Measurements from ENCODE around the gene TCF7L2. TPM values are rescaled to one million over a fixed set of nuclear protein-coding genes. Genes with fewer than 3 reads are reported as not detected.

Gene TCF7L2
- polyA plus RNA-seq, 1 donor from 2014 or later, result 1.7 TPM

- Histone ChIP-seq H3K4me2 (ENCODE audit: low read length) (no peak overlapping the region), H3K9me3 (ENCODE audit: low read length) (no peaks in the 10 kb centered on the region)
Observed at GRCh38 chr10:113049881-113050280, 99.8 kb downstream of the TCF7L2 start.

GRCh38 chr10:113052076-113052830 lies 102.2 kb downstream of the TCF7L2 start:
- Histone ChIP-seq H3K36me3 (ENCODE audit: insufficient read depth, low read length) (no peaks in the 10 kb centered on the region), H4K20me1 (ENCODE audit: insufficient read depth) (no peaks in the 10 kb centered on the region)

More at GRCh38 chr10:113049881-113050280, 99.8 kb downstream of the TCF7L2 start:
- H3K79me2 ChIP-seq (replicated peaks; ENCODE audit: insufficient read depth, low read length), result peaks cover 2% of the 10 kb centered on the region
- no peak overlapping the region for H3K4me3 ChIP-seq (ENCODE audit: low read length)
- no peaks in the 10 kb centered on the region for H3K9me2 ChIP-seq (ENCODE audit: insufficient read depth, low read length)
- H3K9ac ChIP-seq (ENCODE audit: low read length), result no peak overlapping the region
- no peak overlapping the region for H2AFZ ChIP-seq (ENCODE audit: low read depth, low read length)
- H3K27ac ChIP-seq (ENCODE audit: low read length), result no peak overlapping the region
- no peaks in the 10 kb centered on the region for H3K36me3 ChIP-seq (ENCODE audit: insufficient read depth, low read length)
- TF ChIP-seq, protein P1, sequence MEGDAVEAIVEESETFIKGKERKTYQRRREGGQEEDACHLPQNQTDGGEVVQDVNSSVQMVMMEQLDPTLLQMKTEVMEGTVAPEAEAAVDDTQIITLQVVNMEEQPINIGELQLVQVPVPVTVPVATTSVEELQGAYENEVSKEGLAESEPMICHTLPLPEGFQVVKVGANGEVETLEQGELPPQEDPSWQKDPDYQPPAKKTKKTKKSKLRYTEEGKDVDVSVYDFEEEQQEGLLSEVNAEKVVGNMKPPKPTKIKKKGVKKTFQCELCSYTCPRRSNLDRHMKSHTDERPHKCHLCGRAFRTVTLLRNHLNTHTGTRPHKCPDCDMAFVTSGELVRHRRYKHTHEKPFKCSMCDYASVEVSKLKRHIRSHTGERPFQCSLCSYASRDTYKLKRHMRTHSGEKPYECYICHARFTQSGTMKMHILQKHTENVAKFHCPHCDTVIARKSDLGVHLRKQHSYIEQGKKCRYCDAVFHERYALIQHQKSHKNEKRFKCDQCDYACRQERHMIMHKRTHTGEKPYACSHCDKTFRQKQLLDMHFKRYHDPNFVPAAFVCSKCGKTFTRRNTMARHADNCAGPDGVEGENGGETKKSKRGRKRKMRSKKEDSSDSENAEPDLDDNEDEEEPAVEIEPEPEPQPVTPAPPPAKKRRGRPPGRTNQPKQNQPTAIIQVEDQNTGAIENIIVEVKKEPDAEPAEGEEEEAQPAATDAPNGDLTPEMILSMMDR (IDR thresholded peaks at IDR 0.05; ENCODE audit: poor library complexity, severe bottlenecking), result no peak
- no peak for TF ChIP-seq EZH2 (IDR thresholded peaks at IDR 0.05; ENCODE audit: borderline replicate concordance, insufficient read depth, low read length, poor library complexity, severe bottlenecking)
- no peak for TF ChIP-seq SMC3 (conservative IDR thresholded peaks at IDR 0.05; ENCODE audit: poor library complexity)
- TF ChIP-seq, protein P2, sequence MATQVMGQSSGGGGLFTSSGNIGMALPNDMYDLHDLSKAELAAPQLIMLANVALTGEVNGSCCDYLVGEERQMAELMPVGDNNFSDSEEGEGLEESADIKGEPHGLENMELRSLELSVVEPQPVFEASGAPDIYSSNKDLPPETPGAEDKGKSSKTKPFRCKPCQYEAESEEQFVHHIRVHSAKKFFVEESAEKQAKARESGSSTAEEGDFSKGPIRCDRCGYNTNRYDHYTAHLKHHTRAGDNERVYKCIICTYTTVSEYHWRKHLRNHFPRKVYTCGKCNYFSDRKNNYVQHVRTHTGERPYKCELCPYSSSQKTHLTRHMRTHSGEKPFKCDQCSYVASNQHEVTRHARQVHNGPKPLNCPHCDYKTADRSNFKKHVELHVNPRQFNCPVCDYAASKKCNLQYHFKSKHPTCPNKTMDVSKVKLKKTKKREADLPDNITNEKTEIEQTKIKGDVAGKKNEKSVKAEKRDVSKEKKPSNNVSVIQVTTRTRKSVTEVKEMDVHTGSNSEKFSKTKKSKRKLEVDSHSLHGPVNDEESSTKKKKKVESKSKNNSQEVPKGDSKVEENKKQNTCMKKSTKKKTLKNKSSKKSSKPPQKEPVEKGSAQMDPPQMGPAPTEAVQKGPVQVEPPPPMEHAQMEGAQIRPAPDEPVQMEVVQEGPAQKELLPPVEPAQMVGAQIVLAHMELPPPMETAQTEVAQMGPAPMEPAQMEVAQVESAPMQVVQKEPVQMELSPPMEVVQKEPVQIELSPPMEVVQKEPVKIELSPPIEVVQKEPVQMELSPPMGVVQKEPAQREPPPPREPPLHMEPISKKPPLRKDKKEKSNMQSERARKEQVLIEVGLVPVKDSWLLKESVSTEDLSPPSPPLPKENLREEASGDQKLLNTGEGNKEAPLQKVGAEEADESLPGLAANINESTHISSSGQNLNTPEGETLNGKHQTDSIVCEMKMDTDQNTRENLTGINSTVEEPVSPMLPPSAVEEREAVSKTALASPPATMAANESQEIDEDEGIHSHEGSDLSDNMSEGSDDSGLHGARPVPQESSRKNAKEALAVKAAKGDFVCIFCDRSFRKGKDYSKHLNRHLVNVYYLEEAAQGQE (IDR thresholded peaks at IDR 0.05; ENCODE audit: borderline replicate concordance), result no peak
- TF ChIP-seq MXI1 (conservative IDR thresholded peaks at IDR 0.05; ENCODE audit: poor library complexity, severe bottlenecking), result no peak
- TF ChIP-seq EP300 (conservative IDR thresholded peaks at IDR 0.05; ENCODE audit: poor library complexity, severe bottlenecking), result no peak
- TF ChIP-seq RAD21 (conservative IDR thresholded peaks at IDR 0.05), result no peak
- TF ChIP-seq TAF1 (IDR thresholded peaks at IDR 0.05; ENCODE audit: low read depth), result no peak
- no peak for TF ChIP-seq POLR2AphosphoS5 (IDR thresholded peaks at IDR 0.05)
- H4K20me1 ChIP-seq (ENCODE audit: insufficient read depth), result no peaks in the 10 kb centered on the region
- H3K27me3 ChIP-seq (ENCODE audit: insufficient read depth, low read depth, low read length), result no peaks in the 10 kb centered on the region
- H3F3A ChIP-seq (ENCODE audit: insufficient read depth, low read length, poor library complexity, severe bottlenecking), result no peaks in the 10 kb centered on the region

More at GRCh38 chr10:113052076-113052830, 102.2 kb downstream of the TCF7L2 start:
- TF ChIP-seq MXI1 (conservative IDR thresholded peaks at IDR 0.05; ENCODE audit: poor library complexity, severe bottlenecking), result no peak
- no peak for TF ChIP-seq TAF1 (IDR thresholded peaks at IDR 0.05; ENCODE audit: low read depth)
- no peak for TF ChIP-seq EP300 (conservative IDR thresholded peaks at IDR 0.05; ENCODE audit: poor library complexity, severe bottlenecking)
- no peak for TF ChIP-seq EZH2 (IDR thresholded peaks at IDR 0.05; ENCODE audit: borderline replicate concordance, insufficient read depth, low read length, poor library complexity, severe bottlenecking)
- TF ChIP-seq POLR2AphosphoS5 (IDR thresholded peaks at IDR 0.05), result no peak
- no peak for TF ChIP-seq RAD21 (conservative IDR thresholded peaks at IDR 0.05)
- TF ChIP-seq, protein P1 (IDR thresholded peaks at IDR 0.05; ENCODE audit: poor library complexity, severe bottlenecking), result no peak
- no peak for TF ChIP-seq SMC3 (conservative IDR thresholded peaks at IDR 0.05; ENCODE audit: poor library complexity)
- TF ChIP-seq, protein P2 (IDR thresholded peaks at IDR 0.05; ENCODE audit: borderline replicate concordance), result no peak
- Histone ChIP-seq H3K27me3 (ENCODE audit: insufficient read depth, low read depth, low read length) (no peaks in the 10 kb centered on the region), H3F3A (ENCODE audit: insufficient read depth, low read length, poor library complexity, severe bottlenecking) (no peaks in the 10 kb centered on the region), H3K4me2 (ENCODE audit: low read length) (no peak overlapping the region), H3K27ac (ENCODE audit: low read length) (no peak overlapping the region), H3K79me2 (replicated peaks; ENCODE audit: insufficient read depth, low read length) (peaks cover 15% of the 10 kb centered on the region), H3K9me3 (ENCODE audit: low read length) (no peaks in the 10 kb centered on the region), H3K9me2 (ENCODE audit: insufficient read depth, low read length) (no peaks in the 10 kb centered on the region), H3K4me3 (ENCODE audit: low read length) (no peak overlapping the region), H2AFZ (ENCODE audit: low read depth, low read length) (no peak overlapping the region), H3K9ac (ENCODE audit: low read length) (no peak overlapping the region)
